ENCODE data around the gene MRC1. TPM values are rescaled to one million over a fixed set of nuclear protein-coding genes. Genes with fewer than 3 reads are reported as not detected.

Gene MRC1
- total and polyA plus RNA-seq, 2 experiments from 2014 or later, result not detected

GRCh38 chr10:17821893-17822292, 12.7 kb downstream of the MRC1 start (continued):
- TF ChIP-seq ZNF462 (CRISPR knock-in tag; IDR thresholded peaks at IDR 0.05) (no peak), REST (IDR thresholded peaks at IDR 0.05; ENCODE audit: unreplicated experiment) (no peak), ZNF114 (CRISPR knock-in tag; IDR thresholded peaks at IDR 0.05) (no peak), POLR2AphosphoS5 (IDR thresholded peaks at IDR 0.05; ENCODE audit: low read depth) (no peak), CREB1 (CRISPR knock-in tag; IDR thresholded peaks at IDR 0.05; ENCODE audit: low read depth) (no peak), ETS1 (IDR thresholded peaks at IDR 0.05) (no peak), ZNF331 (CRISPR knock-in tag; IDR thresholded peaks at IDR 0.05; ENCODE audit: low read depth) (no peak)

Data from GM23338 (cell line).